Measurements from ENCODE around the gene TMEM214.

DNA sequence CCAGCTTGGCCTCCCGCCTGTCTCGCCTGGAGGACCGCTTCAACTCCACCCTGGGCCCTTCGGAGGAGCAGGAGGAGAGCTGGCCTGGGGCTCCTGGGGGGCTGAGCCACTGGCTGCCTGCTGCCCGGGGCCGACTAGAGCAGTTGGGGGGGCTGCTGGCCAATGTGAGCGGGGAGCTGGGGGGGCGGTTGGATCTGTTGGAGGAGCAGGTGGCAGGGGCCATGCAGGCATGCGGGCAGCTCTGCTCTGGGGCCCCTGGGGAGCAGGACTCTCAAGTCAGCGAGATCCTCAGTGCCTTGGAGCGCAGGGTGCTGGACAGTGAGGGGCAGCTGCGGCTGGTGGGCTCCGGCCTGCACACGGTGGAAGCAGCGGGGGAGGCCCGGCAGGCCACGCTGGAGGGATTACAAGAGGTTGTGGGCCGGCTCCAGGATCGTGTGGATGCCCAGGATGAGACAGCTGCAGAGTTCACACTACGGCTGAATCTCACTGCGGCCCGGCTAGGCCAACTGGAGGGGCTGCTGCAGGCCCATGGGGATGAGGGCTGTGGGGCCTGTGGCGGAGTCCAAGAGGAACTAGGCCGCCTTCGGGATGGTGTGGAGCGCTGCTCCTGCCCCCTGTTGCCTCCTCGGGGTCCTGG, 50.1 kb downstream of the TMEM214 start:
- no peak for TF ChIP-seq CTCF (IDR thresholded peaks at IDR 0.05)
- no peak for TF ChIP-seq EP300 (IDR thresholded peaks at IDR 0.05)
